ENCODE measurements around the gene CSN1S1.

The CSN1S1 gene

DNA sequence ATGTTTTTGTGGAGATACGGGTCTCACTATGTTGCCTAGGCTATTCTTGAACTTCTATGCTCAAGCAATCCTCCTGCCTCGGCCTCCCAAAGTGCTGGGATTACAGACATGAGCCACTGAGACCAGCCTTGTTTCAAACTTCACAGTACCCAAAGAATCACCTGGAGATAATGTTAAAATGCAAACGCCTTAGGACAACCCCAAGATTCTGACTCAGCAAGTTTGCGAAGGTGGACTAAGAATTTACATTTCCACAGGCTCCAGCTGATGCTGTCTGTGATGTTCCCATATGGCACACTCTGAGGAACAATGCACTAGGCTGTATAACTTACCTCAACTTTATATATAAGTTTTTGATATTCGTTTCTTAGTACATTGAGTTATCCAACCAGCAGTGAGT, 63.9 kb downstream of the CSN1S1 start:
- no peak for DNase-seq

DNA sequence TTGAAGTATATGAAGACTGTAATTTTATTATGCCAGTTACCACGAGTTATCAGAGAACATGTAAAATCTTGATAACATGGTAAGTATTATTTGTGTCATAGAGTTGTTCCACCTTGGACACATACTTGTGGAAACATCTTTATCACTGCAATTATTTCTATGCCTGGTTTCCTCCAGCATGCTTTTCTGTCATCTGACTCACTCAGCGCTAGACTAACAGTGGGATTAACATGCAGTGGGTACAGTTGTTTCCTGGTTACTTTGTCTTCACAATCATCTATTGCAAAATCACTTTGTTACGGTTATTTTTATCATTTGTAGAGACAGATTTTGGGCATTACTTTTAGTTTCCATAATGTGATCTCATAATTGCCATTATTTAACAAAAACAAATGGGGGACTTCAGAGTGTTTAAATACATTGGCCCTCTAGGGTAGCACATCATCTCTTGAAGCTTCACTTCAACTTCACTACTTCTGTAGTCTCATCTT, 64.7 kb downstream of the CSN1S1 start, which contains the start of gene STATH:
TSS of gene STATH (plus strand) at position 441 of the 491 bp plus-strand sequence. CDS start 2,472 bp downstream, outside the sequence.
- DNase-seq = no peak

Measured in hematopoietic multipotent progenitor cell treated with erythropoietin and hydrocortisone succinate and interleukin-3 and kit ligand, for 4 days (in vitro differentiated cells).